Tibial nerve (tissue), 4 donors: ENCODE results near the gene TCAIM. TPM values are rescaled to one million over a fixed set of nuclear protein-coding genes. Genes with fewer than 3 reads are reported as not detected.
A peak's percentile ranks its signal among the peaks of the same experiment; 100 is the strongest.

ENCODE experiments used
- DNase-seq, 2 donors: peaks; one replicate each; pipeline ENCODE4 v3.0.0-alpha.2; 2019; ENCODE audit warnings: low spot score in 2 of 2
- H3K27ac ChIP-seq, 4 donors: fragments of 200-600 bp; sonication (generic) in 3 of 4; one replicate each; pipeline ENCODE4 v1.5.1; 2017 to 2019; ENCODE audit warnings: mild to moderate bottlenecking in 1 of 4
- H3K27me3 ChIP-seq, 2 donors: fragments of 200-600 bp; sonication (generic) in 1 of 2; one replicate each; pipeline versions ENCODE4 v1.5.1 to v1.6.0; 2017 to 2019
- H3K36me3 ChIP-seq, 3 donors: fragments of 200-600 bp; sonication (generic); one replicate each; pipeline ENCODE4 v1.5.1; 2018 to 2019
- H3K4me1 ChIP-seq, 4 donors: fragments of 200-600 bp; sonication (generic) in 3 of 4; one replicate each; pipeline ENCODE4 v1.5.1; 2017 to 2019
- H3K4me3 ChIP-seq, 4 donors: fragments of 200-600 bp; sonication (generic) in 3 of 4; one replicate each; pipeline ENCODE4 v1.5.1; 2017 to 2019; ENCODE audit warnings: mild to moderate bottlenecking in 1 of 4, moderate library complexity in 1 of 4
- H3K9me3 ChIP-seq, 4 donors: fragments of 200-600 bp; sonication (generic) in 3 of 4; one replicate each; pipeline ENCODE4 v1.5.1; 2017 to 2019
- CTCF ChIP-seq, 5 experiments: fragments of 200-600 bp in 3 of 5; fragments of 450-650 bp in 2 of 5; sonication (generic) in 3 of 5; IDR thresholded peaks; one replicate each; pipeline ENCODE4 v1.5.1; 2016 to 2019; ENCODE audit warnings: antibody characterized with exemption in 5 of 5, mild to moderate bottlenecking in 3 of 5, moderate library complexity in 2 of 5
- EP300 ChIP-seq, 2 donors: sonication (generic); formaldehyde crosslinking; IDR thresholded peaks; one replicate each; pipeline ENCODE4 v1.6.1; 2017; ENCODE audit warnings: antibody characterized with exemption in 2 of 2, mild to moderate bottlenecking in 1 of 2
- POLR2A ChIP-seq, 2 donors: fragments of 450-650 bp; IDR thresholded peaks; one replicate each; pipeline ENCODE4 v1.6.1; 2017; ENCODE audit warnings: antibody characterized with exemption in 2 of 2, mild to moderate bottlenecking in 2 of 2, moderate library complexity in 2 of 2
- WGBS, 2 donors: methylation state at CpG; one replicate each; pipeline ENCODE4 v1.1.5; 2018; 5-methylcytosine and 5-hydroxymethylcytosine counted together
- total RNA-seq, 4 donors: library from RNA; depleted of rRNA; stranded (reverse); fragments of >200 nt; gene quantifications; one replicate each; pipeline ENCODE4 v1.1.0, GENCODE V29; 2016

TCAIM gene
- total RNA-seq, 4 donors from 2014 or later = 24.1 to 41.3 (median 28.0) TPM

- peak overlapping the region in 1 of 4 donors; percentile 56 for H3K27ac ChIP-seq
- peaks cover 0 to 12% (median 10%) of the 10 kb centered on the region in 4 donors for H3K4me1 ChIP-seq
- peaks cover 4 to 72% (median 12%) of the 10 kb centered on the region in 3 donors for H3K36me3 ChIP-seq
- no peak overlapping the region for H3K4me3 ChIP-seq
- no peaks in the 10 kb centered on the region for H3K27me3 ChIP-seq
- H3K9me3 ChIP-seq = peaks cover 0 to 7% (median 0%) of the 10 kb centered on the region in 4 donors
- no peak for DNase-seq
- 62 to 67% methylated on average over 2 of the region's 2 CpGs for WGBS, 2 donors
- TF ChIP-seq POLR2A (IDR thresholded peaks at IDR 0.05) (no peak), CTCF (IDR thresholded peaks at IDR 0.05) (no peak), EP300 (IDR thresholded peaks at IDR 0.05) (no peak)
Measured at GRCh38 chr3:44442596-44443309, 104.2 kb downstream of the TCAIM start.

GRCh38 chr3:44444437-44444836 is 105.9 kb downstream of the TCAIM start:
- H3K4me1 ChIP-seq = peaks cover 0 to 12% (median 7%) of the 10 kb centered on the region in 4 donors
- no peak for TF ChIP-seq CTCF (IDR thresholded peaks at IDR 0.05)
- no peak for TF ChIP-seq POLR2A (IDR thresholded peaks at IDR 0.05)
- TF ChIP-seq EP300 (IDR thresholded peaks at IDR 0.05) = no peak
- no peak overlapping the region for H3K4me3 ChIP-seq
- peaks cover 0 to 11% (median 0%) of the 10 kb centered on the region in 4 donors for H3K9me3 ChIP-seq
- no peak for DNase-seq
- H3K27me3 ChIP-seq = no peaks in the 10 kb centered on the region
- peaks cover 4 to 89% (median 29%) of the 10 kb centered on the region in 3 donors for H3K36me3 ChIP-seq
- no peak overlapping the region for H3K27ac ChIP-seq
- WGBS, 2 donors = 95 to 100% methylated on average over 2 of the region's 2 CpGs

GRCh38 chr3:44444896-44445691 is 106.5 kb downstream of the TCAIM start:
- Histone ChIP-seq H3K9me3 (peaks cover 0 to 11% (median 0%) of the 10 kb centered on the region in 4 donors), H3K4me1 (peaks cover 0 to 9% (median 1%) of the 10 kb centered on the region in 4 donors), H3K4me3 (no peak overlapping the region), H3K27me3 (no peaks in the 10 kb centered on the region), H3K27ac (no peak overlapping the region), H3K36me3 (peaks cover 7 to 91% (median 30%) of the 10 kb centered on the region in 3 donors)
- TF ChIP-seq EP300 (IDR thresholded peaks at IDR 0.05) (no peak), CTCF (IDR thresholded peaks at IDR 0.05) (no peak), POLR2A (IDR thresholded peaks at IDR 0.05) (no peak)
- DNase-seq = no peak
- WGBS, 2 donors = 92 to 94% methylated on average over 7 of the region's 7 CpGs

- Histone ChIP-seq H3K4me1 (peaks cover 0 to 6% (median 0%) of the 10 kb centered on the region in 4 donors), H3K27ac (no peak overlapping the region), H3K9me3 (peaks cover 0 to 11% (median 0%) of the 10 kb centered on the region in 4 donors), H3K36me3 (peaks cover 11 to 98% (median 35%) of the 10 kb centered on the region in 3 donors), H3K4me3 (no peak overlapping the region), H3K27me3 (no peaks in the 10 kb centered on the region)
- TF ChIP-seq CTCF (IDR thresholded peaks at IDR 0.05) (no peak), EP300 (IDR thresholded peaks at IDR 0.05) (no peak), POLR2A (IDR thresholded peaks at IDR 0.05) (no peak)
- no peak for DNase-seq
- 100% methylated on average over 5 of the region's 5 CpGs for WGBS, 2 donors
Measured at GRCh38 chr3:44445786-44446185, 107.2 kb downstream of the TCAIM start.

GRCh38 chr3:44446929-44447328 is 108.4 kb downstream of the TCAIM start:
- peaks cover 0 to 11% (median 0%) of the 10 kb centered on the region in 4 donors for H3K9me3 ChIP-seq
- H3K4me3 ChIP-seq = no peak overlapping the region
- peaks cover 11 to 100% (median 43%) of the 10 kb centered on the region in 3 donors for H3K36me3 ChIP-seq
- H3K27ac ChIP-seq = no peak overlapping the region
- no peaks in the 10 kb centered on the region for H3K4me1 ChIP-seq
- DNase-seq = no peak
- H3K27me3 ChIP-seq = no peaks in the 10 kb centered on the region
- no peak for TF ChIP-seq EP300 (IDR thresholded peaks at IDR 0.05)
- no peak for TF ChIP-seq POLR2A (IDR thresholded peaks at IDR 0.05)
- no peak for TF ChIP-seq CTCF (IDR thresholded peaks at IDR 0.05)
- WGBS, 2 donors = 96% methylated on average over 5 of the region's 5 CpGs
